ENCODE measurements around the gene MICAL2. TPM values are rescaled to one million over a fixed set of nuclear protein-coding genes. Genes with fewer than 3 reads are reported as not detected.

The MICAL2 gene
- total RNA-seq, 1 donor from 2014 or later = 367 TPM

GRCh38 chr11:12209096-12209495 lies 98.7 kb downstream of the MICAL2 start:
- H3K27me3 ChIP-seq (ENCODE audit: control insufficient read depth, insufficient read depth, low read length) = no peaks in the 10 kb centered on the region
- no peak for DNase-seq (ENCODE audit: low read depth)
- H3K36me3 ChIP-seq (ENCODE audit: control insufficient read depth, insufficient read depth, low read length) = peaks cover 2% of the 10 kb centered on the region
- no peak overlapping the region for H3K4me3 ChIP-seq (ENCODE audit: low read depth, low read length)
- TF ChIP-seq CTCF (IDR thresholded peaks at IDR 0.05; ENCODE audit: insufficient read depth, low read length, poor library complexity, severe bottlenecking) = no peak

GRCh38 chr11:12210200-12210599 lies 99.8 kb downstream of the MICAL2 start:
- peaks cover 2% of the 10 kb centered on the region for H3K36me3 ChIP-seq (ENCODE audit: control insufficient read depth, insufficient read depth, low read length)

GRCh38 chr11:12211331-12212065 lies 101.1 kb downstream of the MICAL2 start:
- H3K27me3 ChIP-seq (ENCODE audit: control insufficient read depth, insufficient read depth, low read length) = no peaks in the 10 kb centered on the region
- DNase-seq (ENCODE audit: low read depth) = no peak
- no peak for TF ChIP-seq CTCF (IDR thresholded peaks at IDR 0.05; ENCODE audit: insufficient read depth, low read length, poor library complexity, severe bottlenecking)
- H3K36me3 ChIP-seq (ENCODE audit: control insufficient read depth, insufficient read depth, low read length) = peaks cover 3% of the 10 kb centered on the region
- no peak overlapping the region for H3K4me3 ChIP-seq (ENCODE audit: low read depth, low read length)

More at GRCh38 chr11:12210200-12210599, 99.8 kb downstream of the MICAL2 start:
- no peak for DNase-seq (ENCODE audit: low read depth)
- no peak for TF ChIP-seq CTCF (IDR thresholded peaks at IDR 0.05; ENCODE audit: insufficient read depth, low read length, poor library complexity, severe bottlenecking)
- no peak overlapping the region for H3K4me3 ChIP-seq (ENCODE audit: low read depth, low read length)
- no peaks in the 10 kb centered on the region for H3K27me3 ChIP-seq (ENCODE audit: control insufficient read depth, insufficient read depth, low read length)

- no peak for DNase-seq (ENCODE audit: low read depth)
- Histone ChIP-seq H3K4me3 (ENCODE audit: low read depth, low read length) (no peak overlapping the region), H3K27me3 (ENCODE audit: control insufficient read depth, insufficient read depth, low read length) (no peaks in the 10 kb centered on the region), H3K36me3 (ENCODE audit: control insufficient read depth, insufficient read depth, low read length) (peaks cover 3% of the 10 kb centered on the region)
- TF ChIP-seq CTCF (IDR thresholded peaks at IDR 0.05; ENCODE audit: insufficient read depth, low read length, poor library complexity, severe bottlenecking) = no peak
Measured at GRCh38 chr11:12212174-12212820, 101.9 kb downstream of the MICAL2 start.

GRCh38 chr11:12212821-12213185 lies 102.4 kb downstream of the MICAL2 start:
- TF ChIP-seq CTCF (IDR thresholded peaks at IDR 0.05; ENCODE audit: insufficient read depth, low read length, poor library complexity, severe bottlenecking) = no peak
- H3K27me3 ChIP-seq (ENCODE audit: control insufficient read depth, insufficient read depth, low read length) = no peaks in the 10 kb centered on the region
- peaks cover 3% of the 10 kb centered on the region for H3K36me3 ChIP-seq (ENCODE audit: control insufficient read depth, insufficient read depth, low read length)
- H3K4me3 ChIP-seq (ENCODE audit: low read depth, low read length) = no peak overlapping the region
- no peak for DNase-seq (ENCODE audit: low read depth)
